Ramos (cell line): ENCODE data around the gene GOLGA3.
"Not testable (repeated sequence)": the region's sequence is repeated elsewhere in the genome, so short reads cannot be mapped to it uniquely, and the experiment has no call there.

Experiments used
- in situ Hi-C: fragments of 300-500 bp; cut with MboI; formaldehyde crosslinking; loops from one replicate; pipeline ENCODE4 v1.14.3; 2022; ENCODE audit warnings: low sequenced_read_pairs; ENCODE audit not compliant: unreplicated experiment

The GOLGA3 gene

GRCh38 chr12:132784580-132784979 is 44.1 kb downstream of the GOLGA3 start:
- in situ Hi-C loops = no loop called here

- in situ Hi-C loops = no loop called here
Observed at GRCh38 chr12:132783917-132784531, 44.6 kb downstream of the GOLGA3 start.

- in situ Hi-C loops = no loop called here
Observed at GRCh38 chr12:132781938-132782337, 46.7 kb downstream of the GOLGA3 start.

GRCh38 chr12:132779781-132780353 is 48.8 kb downstream of the GOLGA3 start:
- in situ Hi-C loops = no loop called here

GRCh38 chr12:132777614-132778013 is 51.1 kb downstream of the GOLGA3 start:
- in situ Hi-C loops = no loop called here

DNA sequence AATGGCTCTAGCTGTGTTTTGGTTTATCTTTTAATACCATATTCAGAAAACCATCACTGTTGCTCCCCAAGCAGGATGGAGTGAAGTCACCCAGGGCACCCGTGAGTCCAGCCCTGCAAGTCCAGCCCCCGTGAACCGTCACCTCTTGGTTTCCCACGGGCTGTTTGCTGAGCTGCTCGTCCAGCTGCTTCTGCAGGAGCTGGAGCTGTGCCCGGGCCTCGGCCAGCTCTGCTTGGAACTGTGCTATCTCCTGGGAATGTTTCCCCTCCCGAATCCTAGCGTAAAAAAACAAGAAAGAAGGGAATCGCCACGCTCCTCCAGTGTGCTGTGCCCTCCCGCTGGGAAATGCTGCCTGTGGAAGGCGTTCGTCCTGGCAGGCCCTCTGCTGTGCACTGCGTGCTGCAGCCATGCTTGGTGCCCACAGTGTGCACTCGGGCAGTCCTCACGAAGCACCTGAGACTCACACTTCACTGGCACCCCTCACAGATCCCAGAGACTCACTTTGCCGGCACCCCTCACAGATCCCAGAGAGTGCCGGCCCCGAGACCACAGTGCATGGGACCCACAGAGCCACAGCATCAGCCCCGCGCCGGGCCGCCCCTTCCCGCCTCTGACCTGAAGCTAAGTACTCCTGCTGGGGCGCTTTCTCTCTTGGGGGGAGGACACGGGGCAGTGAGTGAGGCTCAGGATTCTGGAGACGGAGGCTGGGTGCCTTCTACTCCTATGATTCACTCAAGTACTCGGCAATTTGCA is 51.7 kb downstream of the GOLGA3 start:
- in situ Hi-C loops = no loop called here

DNA sequence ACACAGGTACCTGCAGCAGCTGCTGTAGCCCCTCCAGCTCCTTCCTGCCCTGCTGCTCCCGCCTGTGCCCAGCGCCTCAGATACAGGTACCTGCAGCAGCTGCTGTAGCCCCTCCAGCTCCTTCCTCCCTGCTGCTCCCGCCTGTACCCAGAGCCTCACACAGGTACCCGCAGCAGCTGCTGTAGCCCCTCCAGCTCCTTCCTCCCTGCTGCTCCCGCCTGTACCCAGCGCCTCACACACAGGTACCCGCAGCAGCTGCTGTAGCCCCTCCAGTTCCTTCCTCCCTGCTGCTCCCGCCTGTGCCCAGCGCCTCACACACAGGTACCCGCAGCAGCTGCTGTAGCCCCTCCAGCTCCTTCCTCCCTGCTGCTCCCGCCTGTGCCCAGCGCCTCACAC is 52.4 kb downstream of the GOLGA3 start:
- in situ Hi-C loops = not testable (repeated sequence)

- in situ Hi-C loops = no loop called here
Observed at GRCh38 chr12:132775502-132776229, 53.0 kb downstream of the GOLGA3 start.

DNA sequence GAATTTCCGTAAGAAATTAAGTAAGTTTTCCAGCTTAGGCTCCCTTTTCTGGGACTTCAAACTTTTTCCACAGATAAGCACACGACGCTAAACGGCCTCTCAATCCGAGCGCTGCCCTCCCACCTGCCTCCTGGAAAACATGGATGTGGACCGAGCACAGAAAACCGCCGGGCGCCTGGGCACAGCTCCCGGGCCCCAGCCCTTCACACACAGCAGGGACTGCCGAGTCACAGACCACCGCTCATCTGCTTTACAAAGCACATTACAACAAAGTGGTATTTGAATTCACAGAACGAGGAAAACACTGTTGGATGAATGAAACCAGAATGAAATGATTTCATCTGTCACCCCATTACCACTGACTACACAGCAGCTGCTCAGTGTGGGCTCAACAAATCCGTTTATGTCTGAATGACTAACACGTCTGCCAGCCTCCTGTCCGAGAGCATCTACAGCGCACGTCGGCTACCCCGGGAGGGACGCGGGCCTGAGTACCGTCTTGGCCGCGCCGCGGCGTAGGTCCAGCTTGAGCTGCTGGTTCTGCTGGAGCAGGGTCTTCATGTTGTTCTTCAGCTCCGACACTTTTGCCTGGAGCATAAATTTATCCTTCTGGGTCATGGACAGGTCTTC is 53.9 kb downstream of the GOLGA3 start:
- in situ Hi-C loops = no loop called here

DNA sequence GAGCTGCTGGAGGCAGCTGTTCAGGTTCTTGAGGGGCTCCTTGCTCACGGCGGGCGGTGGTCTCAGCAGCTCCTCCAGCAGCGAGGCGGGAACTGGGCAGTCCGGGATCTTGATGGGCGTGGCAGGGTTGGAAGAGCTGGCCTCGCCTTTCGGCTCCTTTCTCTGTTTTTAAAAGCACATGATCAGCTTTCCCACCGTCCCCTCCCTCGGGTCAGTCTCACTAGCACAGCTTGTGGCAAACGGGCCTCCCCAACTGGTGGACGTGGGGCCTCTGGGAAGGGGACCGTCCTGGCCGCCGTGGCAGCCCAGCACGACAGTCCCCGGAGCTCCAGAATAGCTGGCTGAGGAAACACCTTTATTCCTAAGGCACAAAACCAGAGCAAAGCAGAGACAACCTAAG is 54.5 kb downstream of the GOLGA3 start:
- in situ Hi-C loops = no loop called here

GRCh38 chr12:132773077-132773955 is 55.4 kb downstream of the GOLGA3 start:
- in situ Hi-C loops = no loop called here

DNA sequence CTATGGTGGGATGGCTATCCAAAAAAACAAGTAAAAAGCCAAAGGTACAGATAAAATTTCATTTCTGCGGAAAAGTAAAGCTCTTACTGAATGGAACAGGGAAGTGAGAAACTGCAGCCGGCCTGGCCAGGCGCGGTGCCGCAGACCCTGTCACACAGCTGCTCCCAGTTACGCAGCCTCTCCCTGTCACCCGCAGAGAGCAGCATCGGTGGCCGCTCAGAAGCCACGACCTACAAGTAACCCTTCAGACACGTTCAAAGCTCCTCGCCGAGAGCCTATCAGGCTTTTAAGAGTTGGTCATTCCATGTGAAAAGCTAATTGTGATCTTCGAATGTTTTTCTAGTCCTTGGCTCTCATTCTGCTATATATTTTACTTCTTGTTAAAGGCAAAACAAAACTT is 56.1 kb downstream of the GOLGA3 start:
- in situ Hi-C loops = no loop called here

DNA sequence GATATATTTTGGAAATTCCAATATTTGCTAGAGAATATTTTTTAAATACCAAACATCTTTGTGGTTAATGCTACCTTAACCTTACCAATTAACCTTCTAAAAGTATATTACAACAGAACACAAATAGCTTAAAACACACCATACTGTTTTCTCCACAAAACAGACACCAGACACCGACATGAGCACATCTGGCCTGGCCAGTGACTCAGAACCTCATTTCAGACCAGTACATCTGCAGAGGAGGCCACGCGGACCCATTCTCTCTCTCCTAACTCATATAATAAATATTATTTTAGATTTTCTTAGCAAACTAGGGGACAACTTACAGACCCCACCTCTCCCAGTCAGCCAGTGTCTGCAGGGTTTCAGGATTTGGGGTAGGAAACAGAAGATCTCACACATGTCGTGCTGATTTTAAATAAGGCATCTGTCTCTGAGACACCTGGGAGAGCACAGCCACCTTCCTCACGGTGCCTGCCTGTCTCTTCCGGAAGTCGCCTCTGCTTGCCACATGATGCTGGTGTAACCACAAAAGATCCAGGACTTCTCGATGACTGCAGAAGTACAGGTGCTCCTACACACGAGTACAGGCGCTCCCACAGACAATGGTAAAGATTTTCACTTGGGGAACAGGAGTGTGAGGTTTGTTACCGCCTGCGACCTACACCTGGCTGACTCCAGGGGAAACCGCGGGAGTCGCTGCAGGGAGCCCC is 57.4 kb downstream of the GOLGA3 start:
- in situ Hi-C loops = no loop called here

DNA sequence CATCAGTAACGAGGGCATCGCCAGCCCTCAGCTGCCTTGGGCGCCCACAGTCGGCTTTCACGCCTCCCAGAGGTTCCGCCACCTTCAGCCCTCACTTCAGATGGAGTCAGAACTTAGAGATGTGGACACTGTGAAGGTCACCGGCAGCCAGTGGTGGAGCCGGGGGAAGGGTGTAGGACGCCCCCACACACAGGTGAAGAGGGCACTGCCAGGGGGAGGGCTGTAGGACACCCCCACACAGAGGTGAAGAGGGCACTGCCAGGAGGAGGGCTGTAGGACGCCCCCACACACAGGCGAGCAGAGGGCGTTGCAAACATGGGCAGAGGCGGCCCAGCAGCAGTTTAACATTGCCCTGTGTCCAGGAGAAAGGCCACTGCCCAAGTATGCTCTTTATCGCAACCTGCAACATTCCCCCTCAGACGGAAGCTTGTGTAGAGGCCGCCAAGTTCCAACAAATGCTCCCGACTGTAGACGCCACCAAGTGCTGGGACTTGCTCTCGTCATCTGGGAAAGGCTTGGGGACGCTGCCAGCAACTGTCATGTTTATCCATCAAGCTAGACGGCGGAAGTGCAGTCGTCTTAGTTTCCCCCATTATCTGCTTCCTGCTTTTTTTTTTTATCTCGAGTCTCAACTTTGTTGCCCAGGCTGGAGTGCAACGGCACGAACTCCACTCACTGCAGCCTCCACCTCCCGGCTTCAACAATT is 62.1 kb downstream of the GOLGA3 start:
- in situ Hi-C loops = no loop called here

- in situ Hi-C loops = no loop called here
Observed at GRCh38 chr12:132765361-132765760, 63.3 kb downstream of the GOLGA3 start.

DNA sequence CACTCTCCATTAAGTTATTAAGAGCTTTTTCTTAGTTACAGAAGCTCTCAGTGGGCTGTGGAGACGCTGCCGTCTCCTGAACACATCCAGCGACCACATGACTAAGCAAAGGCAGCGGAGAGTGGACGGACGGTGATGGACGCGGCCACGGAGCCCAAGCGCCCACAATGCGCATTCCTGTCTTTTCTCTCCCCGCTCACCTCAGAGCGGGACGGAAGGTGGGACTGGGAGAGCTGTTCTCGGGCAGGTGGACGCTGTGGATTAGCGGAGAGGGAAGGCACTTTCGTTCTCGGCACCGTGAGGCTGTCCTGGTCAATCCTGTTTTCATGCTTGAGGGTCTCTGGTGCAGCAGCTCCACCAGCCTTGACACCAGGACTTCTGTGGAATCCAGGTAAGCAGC is 64.4 kb downstream of the GOLGA3 start:
- in situ Hi-C loops = no loop called here

DNA sequence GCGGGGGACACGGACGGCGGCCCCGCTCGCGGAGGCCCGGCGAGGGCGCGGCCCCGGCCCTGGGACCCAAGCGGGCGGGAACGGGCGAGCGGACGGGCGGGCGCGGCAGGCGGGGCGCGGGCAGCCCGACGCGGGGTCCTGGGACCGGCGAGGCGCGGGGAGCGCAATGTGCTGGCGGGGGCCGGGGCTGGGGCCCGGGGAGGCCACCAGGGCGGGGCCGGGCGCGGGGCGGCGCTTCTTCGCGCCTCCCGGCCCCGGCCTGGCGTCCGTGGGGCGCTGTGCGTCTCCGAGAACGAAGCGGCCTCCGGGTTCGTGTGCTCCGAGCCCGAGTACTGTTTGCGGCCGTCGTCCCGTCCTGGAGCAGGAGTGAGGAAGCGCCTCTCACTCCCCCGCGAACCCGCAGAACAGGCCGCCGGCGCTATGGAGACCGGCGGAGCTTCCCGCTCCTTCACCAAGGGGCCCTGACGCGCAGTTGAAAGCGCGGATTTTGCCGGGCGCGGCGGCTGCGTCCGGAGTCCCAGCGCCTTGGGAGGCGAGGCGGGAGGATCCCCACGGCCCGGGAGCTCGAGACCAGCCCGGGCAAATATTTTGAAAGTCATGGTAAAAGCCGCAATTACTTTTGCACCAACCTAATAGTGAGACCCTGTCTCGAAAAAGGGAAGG is 66.6 kb downstream of the GOLGA3 start:
- in situ Hi-C loops = no loop called here
